ENCODE measurements around the gene LARP1.

Gene LARP1

DNA sequence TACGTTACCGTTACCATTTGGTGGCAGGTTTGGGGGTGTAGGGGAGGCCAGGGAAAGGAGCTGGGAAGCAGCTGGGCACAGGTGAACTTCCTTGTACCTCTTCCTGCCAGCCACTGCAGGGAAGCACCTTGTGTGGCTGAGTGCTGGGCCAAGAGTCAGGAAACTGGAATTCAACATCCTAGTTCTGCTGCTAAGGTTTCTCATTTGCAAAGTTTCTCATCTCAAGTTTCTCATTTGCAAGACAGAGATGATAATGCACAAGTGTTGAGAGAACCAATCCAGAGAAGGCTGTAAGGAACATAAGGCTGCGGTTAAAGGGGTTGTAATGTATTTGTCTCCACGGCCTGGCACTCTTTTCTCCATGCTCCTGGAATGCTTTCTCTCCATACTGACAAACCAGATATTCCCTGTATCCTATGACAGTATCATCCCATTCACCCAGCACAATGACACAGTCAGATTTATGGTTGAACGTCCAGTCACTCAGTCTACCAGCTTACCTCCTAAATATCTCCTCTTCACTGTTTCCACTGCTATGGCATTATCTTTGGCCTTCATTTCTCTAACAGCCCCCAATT is 33.6 kb upstream of the LARP1 start:
- H3K4me1 ChIP-seq (ENCODE audit: insufficient read depth, low read length, poor library complexity, severe bottlenecking) = no peaks in the 10 kb centered on the region
- H3K27me3 ChIP-seq (ENCODE audit: insufficient read depth, low read length, poor library complexity, severe bottlenecking) = no peaks in the 10 kb centered on the region
- no peaks in the 10 kb centered on the region for H3K9me3 ChIP-seq (ENCODE audit: insufficient read depth, low read depth, low read length)
- H2AFZ ChIP-seq (ENCODE audit: low read length) = no peak overlapping the region
- no peaks in the 10 kb centered on the region for H3K9me2 ChIP-seq (replicated peaks; ENCODE audit: low read depth, low read length)
- no peaks in the 10 kb centered on the region for H3F3A ChIP-seq (ENCODE audit: low read depth)
- TF ChIP-seq EZH2phosphoT487 (IDR thresholded peaks at IDR 0.05; ENCODE audit: borderline replicate concordance) = no peak
- TF ChIP-seq, protein P1, sequence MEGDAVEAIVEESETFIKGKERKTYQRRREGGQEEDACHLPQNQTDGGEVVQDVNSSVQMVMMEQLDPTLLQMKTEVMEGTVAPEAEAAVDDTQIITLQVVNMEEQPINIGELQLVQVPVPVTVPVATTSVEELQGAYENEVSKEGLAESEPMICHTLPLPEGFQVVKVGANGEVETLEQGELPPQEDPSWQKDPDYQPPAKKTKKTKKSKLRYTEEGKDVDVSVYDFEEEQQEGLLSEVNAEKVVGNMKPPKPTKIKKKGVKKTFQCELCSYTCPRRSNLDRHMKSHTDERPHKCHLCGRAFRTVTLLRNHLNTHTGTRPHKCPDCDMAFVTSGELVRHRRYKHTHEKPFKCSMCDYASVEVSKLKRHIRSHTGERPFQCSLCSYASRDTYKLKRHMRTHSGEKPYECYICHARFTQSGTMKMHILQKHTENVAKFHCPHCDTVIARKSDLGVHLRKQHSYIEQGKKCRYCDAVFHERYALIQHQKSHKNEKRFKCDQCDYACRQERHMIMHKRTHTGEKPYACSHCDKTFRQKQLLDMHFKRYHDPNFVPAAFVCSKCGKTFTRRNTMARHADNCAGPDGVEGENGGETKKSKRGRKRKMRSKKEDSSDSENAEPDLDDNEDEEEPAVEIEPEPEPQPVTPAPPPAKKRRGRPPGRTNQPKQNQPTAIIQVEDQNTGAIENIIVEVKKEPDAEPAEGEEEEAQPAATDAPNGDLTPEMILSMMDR (conservative IDR thresholded peaks at IDR 0.05; ENCODE audit: low read length) = no peak
- H3K79me2 ChIP-seq (ENCODE audit: insufficient read depth, low read length) = no peaks in the 10 kb centered on the region
- no peaks in the 10 kb centered on the region for H4K20me1 ChIP-seq (ENCODE audit: insufficient read depth, low read length, poor library complexity, severe bottlenecking)
- H3K4me2 ChIP-seq (ENCODE audit: low read depth, low read length, poor library complexity, severe bottlenecking) = no peak overlapping the region
- H3K9ac ChIP-seq (ENCODE audit: low read depth, low read length, poor library complexity, severe bottlenecking) = no peak overlapping the region
- no peaks in the 10 kb centered on the region for H3K36me3 ChIP-seq (ENCODE audit: insufficient read depth, low read length)
- H3K4me3 ChIP-seq (ENCODE audit: low read length, poor library complexity, severe bottlenecking) = no peak overlapping the region

DNA sequence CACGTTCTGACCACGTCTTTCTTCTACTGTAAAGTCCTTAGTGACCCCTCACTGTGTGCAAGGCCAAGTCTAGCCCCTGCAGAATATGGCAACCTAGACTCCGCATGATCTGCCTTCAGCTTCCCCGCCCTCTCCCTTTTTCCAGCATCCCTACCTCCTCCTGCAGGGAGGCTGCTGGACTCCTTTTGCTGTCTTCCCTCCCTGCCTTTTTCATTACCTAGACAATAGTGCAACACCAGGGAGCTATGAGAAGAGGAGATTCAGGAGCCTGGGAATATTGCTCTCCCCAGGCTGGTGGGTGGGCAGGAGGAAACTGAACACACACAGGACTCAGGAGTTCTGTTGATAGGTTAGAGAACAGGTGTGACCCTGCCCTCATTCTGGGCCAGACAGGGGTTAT is 33.1 kb upstream of the LARP1 start:
- H3K9me2 ChIP-seq (replicated peaks; ENCODE audit: low read depth, low read length) = no peaks in the 10 kb centered on the region
- H3K4me2 ChIP-seq (ENCODE audit: low read depth, low read length, poor library complexity, severe bottlenecking) = no peak overlapping the region
- no peak for TF ChIP-seq EZH2phosphoT487 (IDR thresholded peaks at IDR 0.05; ENCODE audit: borderline replicate concordance)
- TF ChIP-seq, protein P1 (conservative IDR thresholded peaks at IDR 0.05; ENCODE audit: low read length) = no peak
- no peaks in the 10 kb centered on the region for H4K20me1 ChIP-seq (ENCODE audit: insufficient read depth, low read length, poor library complexity, severe bottlenecking)
- H2AFZ ChIP-seq (ENCODE audit: low read length) = no peak overlapping the region
- no peaks in the 10 kb centered on the region for H3K9me3 ChIP-seq (ENCODE audit: insufficient read depth, low read depth, low read length)
- H3K79me2 ChIP-seq (ENCODE audit: insufficient read depth, low read length) = no peaks in the 10 kb centered on the region
- no peak overlapping the region for H3K9ac ChIP-seq (ENCODE audit: low read depth, low read length, poor library complexity, severe bottlenecking)
- H3K4me1 ChIP-seq (ENCODE audit: insufficient read depth, low read length, poor library complexity, severe bottlenecking) = no peaks in the 10 kb centered on the region
- H3K36me3 ChIP-seq (ENCODE audit: insufficient read depth, low read length) = no peaks in the 10 kb centered on the region
- H3K4me3 ChIP-seq (ENCODE audit: low read length, poor library complexity, severe bottlenecking) = no peak overlapping the region
- H3K27me3 ChIP-seq (ENCODE audit: insufficient read depth, low read length, poor library complexity, severe bottlenecking) = no peaks in the 10 kb centered on the region
- no peaks in the 10 kb centered on the region for H3F3A ChIP-seq (ENCODE audit: low read depth)

DNA sequence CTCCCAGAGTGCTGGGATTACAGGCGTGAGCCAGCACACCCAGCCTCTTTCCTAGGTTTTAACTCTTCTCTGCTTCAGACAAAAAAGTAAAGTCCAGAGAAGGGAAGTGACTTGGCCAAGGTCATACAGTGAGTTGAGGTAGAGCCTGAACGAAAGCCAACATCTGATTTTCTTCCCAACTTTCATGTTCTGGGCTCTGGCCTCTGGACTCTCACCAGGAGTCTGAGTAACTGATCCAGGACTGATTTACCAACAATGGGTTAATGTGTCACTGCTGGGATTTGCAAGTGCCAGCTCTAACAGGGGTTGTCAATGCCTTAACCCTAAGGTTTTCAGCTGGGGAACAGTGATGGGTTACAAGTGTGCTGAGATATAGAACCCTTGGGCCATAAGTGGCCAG is 32.2 kb upstream of the LARP1 start:
- H3K9me3 ChIP-seq (ENCODE audit: insufficient read depth, low read depth, low read length) = no peaks in the 10 kb centered on the region
- H3K9me2 ChIP-seq (replicated peaks; ENCODE audit: low read depth, low read length) = no peaks in the 10 kb centered on the region
- H4K20me1 ChIP-seq (ENCODE audit: insufficient read depth, low read length, poor library complexity, severe bottlenecking) = no peaks in the 10 kb centered on the region
- H2AFZ ChIP-seq (ENCODE audit: low read length) = no peak overlapping the region
- no peaks in the 10 kb centered on the region for H3K36me3 ChIP-seq (ENCODE audit: insufficient read depth, low read length)
- H3K27me3 ChIP-seq (ENCODE audit: insufficient read depth, low read length, poor library complexity, severe bottlenecking) = no peaks in the 10 kb centered on the region
- no peak overlapping the region for H3K9ac ChIP-seq (ENCODE audit: low read depth, low read length, poor library complexity, severe bottlenecking)
- H3K4me1 ChIP-seq (ENCODE audit: insufficient read depth, low read length, poor library complexity, severe bottlenecking) = no peaks in the 10 kb centered on the region
- TF ChIP-seq, protein P1 (conservative IDR thresholded peaks at IDR 0.05; ENCODE audit: low read length) = no peak
- no peak for TF ChIP-seq EZH2phosphoT487 (IDR thresholded peaks at IDR 0.05; ENCODE audit: borderline replicate concordance)
- no peaks in the 10 kb centered on the region for H3F3A ChIP-seq (ENCODE audit: low read depth)
- no peak overlapping the region for H3K4me3 ChIP-seq (ENCODE audit: low read length, poor library complexity, severe bottlenecking)
- H3K4me2 ChIP-seq (ENCODE audit: low read depth, low read length, poor library complexity, severe bottlenecking) = no peak overlapping the region
- H3K79me2 ChIP-seq (ENCODE audit: insufficient read depth, low read length) = no peaks in the 10 kb centered on the region
